Measurements from ENCODE around the gene ZSCAN20.

Gene ZSCAN20

DNA sequence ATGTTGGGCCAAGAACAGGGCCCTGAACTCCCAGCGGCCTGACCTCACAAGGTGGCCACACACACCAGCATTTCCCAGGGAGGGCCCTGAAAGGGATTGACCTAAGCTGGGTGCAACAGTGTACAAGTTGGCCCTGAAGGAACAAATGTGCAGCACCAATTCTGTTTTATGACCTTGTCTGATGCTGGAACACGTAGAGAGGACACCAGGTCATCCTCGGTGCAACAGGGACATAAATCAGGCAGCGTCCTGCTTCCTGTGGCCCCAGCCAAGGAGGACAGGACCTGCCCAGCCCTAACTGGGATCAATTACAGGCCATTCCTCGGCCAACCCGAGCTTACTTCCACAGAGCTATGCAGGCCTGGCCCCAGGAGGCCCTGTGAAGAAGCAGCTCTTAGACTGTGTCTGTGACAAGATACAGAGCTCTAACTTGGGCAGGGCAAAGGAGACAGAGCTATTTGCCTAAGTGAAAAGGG is 28.7 kb upstream of the ZSCAN20 start:
- no peak for DNase-seq (ENCODE audit: low read depth)

DNA sequence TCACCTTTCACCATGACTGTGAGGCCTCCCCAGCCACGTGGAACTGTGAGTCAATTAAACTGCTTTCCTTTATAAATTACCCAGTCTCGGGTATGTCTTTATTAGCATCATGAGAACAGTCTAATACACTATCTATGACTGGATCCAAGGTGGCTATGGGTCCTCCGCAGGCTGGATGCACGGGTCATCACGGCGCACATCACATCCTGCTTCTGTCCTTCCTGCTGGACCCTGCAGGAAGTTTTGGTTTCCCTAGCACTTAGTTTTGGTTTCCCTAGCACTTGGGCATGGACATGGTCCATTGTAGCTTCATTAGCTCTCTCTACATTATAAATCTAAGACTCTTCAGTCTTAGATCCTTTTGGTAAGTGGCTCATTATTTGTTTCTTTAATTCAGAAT is 27.3 kb upstream of the ZSCAN20 start:
- DNase-seq (ENCODE audit: low read depth) = no peak

DNA sequence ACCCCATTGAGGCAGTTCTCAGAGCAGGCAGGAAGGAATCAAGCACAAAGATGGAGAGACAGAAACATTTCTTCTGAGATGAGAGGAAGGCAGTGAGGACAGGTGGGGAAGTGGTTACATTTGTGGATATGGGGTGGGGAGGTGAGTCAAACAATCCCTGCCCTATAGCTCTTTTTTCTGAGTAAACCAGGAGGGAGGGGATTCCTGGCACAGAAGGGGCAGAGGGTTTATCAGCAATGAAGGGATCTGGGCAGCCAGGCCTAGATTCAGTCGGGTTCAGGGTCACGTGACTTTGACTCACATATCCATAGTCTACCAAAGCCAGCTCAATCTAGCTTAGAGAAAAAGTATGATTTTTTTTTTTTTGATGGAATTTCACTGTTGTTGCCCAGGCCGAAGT is 25.9 kb upstream of the ZSCAN20 start:
- no peak for DNase-seq (ENCODE audit: low read depth)

DNA sequence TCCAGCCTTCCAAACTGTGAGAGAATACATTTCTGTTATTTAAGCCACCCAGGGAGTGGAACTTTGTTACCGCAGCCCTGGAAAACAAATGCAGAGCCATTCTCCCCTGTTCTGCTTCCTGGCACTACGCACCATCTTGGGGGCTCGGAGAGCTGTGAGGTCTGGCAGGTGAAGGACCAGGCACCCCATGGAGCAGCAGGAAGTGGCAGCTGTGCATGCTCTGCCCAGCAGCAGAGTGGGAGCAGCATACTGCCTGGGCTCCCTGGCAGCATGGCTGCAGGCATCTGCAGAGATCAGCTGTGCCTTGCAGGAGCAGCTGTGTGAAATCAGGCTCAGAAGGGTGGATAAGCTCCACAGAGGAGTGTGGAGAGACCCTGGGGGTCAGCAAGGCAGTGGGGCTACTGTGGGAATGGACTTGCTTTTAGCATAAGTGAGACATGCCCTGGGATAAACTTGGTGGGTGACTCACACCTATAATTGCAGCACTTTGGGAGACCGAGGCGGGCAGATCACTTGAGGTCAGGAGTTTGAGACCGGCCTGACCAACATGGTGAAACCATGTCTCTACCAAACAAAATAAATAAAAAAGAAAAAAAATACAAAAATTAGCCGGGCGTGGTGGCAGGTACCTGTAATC is 17.7 kb upstream of the ZSCAN20 start:
- no peak for DNase-seq (ENCODE audit: low read depth)

DNA sequence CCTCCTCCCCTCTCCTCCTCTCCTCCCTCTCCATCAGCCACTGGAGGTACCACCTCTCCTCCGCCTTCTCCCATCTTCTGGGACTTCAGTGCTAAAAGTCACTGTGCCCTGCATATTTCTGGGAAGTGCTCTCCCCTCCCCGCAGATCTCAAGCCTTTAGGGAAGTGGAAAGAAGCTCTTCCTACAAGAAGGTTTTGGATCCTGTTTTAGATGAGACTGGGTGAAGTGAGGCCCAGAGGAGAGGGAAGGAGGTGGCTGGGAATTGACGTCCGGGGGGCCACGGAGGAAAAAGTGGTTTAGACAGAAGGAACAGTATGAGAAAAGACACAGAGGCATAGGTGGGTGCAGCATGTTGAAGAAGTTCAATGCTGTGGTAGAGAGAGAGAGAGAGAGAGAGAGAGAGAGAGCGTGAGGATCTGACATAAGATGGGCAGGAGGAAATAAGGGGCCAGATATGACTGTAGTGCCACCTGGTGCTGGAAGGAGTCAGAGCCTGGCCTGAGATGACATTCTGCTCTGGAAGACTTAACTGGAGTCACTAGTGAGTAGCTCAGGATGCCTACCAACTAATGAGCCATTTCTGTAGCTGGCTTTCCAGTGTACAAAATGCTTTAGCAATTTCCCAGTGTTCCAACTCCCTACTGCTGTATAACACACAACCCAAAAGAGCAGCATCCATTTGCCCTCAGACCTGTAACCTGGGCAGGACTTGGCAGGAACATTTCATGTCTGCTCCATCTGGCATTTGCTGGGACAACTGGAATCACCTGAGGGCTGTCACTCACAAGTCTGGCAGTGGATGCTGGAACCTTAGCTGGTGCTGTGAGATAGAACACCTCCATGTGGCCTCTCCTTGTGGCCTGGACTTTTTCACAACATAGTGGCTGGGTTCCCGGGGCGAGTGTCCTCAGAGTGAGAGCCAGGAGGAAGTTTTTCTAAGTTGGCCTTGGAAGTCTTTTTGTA is 16.6 kb upstream of the ZSCAN20 start:
- DNase-seq (ENCODE audit: low read depth) = no peak

DNA sequence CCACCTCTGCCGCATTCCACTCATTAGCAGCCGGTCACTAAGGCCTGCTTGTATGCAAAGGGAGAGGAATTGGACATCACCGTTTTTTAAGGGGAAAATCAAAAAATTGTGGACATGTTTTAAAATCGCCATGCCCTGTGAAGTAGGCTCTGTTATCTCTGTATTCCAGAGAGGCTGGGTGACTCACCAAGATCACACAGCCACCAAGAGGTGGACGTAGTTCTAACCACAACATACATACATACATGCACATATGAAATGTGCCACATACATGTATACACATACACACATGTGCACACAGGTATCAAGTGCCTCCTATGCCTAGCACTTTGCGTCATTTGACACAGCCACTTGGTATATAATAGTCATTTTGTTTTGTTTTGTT is 16.0 kb upstream of the ZSCAN20 start:
- DNase-seq (ENCODE audit: low read depth) = no peak

DNA sequence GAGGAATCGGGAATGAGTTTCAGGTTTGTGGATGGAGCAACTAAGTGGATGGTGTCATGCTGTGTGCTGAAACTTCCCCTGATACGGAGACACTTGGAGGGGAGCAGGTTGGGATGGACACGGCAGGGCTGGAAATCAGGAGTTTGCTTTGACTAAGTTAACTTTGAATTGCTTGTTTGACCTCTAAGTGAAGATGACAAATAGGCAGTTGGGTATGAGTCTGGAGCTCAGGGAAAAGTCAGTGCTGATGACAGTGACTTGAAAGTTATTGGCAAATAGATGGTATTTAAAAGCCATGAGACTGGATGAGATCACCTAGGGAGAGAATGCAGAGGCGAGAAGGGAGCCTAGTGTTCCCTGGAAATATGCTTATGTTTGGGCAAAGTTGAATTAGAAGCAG is 12.8 kb upstream of the ZSCAN20 start:
- DNase-seq (ENCODE audit: low read depth) = no peak

DNA sequence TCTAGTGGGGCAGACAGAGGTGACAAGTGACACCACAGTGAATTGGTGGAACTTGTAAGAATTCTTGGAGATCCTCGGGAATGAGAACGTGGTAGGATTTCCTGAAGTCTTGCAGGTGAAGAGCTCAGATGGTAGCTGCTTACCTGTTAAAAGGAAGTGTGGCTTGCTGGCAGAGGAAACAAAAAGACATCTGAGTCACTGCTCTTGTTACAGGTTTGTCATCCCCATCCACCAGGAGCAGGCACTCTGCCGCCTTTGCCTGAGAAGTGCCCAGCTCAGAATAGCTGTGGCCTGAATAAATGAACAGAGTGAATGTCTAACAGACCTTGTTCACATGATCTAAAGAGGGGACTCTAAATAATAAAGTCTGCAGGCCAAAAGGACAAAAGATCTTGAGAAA is 12.3 kb upstream of the ZSCAN20 start:
- no peak for DNase-seq (ENCODE audit: low read depth)

DNA sequence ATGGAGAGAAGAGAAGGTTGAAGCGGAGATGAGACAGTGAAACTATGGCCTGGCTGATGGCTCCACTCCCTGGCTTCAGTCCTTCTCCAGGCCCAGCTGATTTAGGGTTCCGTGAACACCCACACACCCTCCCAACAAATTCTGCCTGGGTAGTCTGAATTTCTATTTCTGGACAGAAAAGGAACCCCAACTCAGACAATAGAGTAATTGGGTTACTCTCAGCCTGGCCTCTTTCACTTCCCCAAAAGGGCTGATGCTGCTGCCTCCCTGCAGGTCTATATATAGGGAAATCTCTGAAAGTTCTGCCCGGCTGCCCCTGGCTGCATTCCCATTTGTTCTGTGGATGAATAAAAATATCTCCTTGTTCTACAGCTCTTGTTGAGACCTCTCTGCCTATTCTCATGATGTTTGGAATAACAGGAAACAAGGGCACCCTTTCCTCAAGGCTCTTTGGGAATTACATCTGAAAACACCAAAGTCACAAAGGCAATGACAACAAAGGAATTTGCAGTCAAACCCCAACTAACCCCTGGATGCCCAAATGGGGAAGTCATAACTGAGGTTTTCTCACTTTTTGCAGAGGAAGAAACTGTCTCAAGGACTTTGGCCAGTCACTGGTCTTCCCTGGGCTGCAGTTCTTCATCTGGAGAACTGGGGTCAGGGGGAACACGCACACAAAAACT is 11.4 kb upstream of the ZSCAN20 start:
- DNase-seq (ENCODE audit: low read depth) = no peak

DNA sequence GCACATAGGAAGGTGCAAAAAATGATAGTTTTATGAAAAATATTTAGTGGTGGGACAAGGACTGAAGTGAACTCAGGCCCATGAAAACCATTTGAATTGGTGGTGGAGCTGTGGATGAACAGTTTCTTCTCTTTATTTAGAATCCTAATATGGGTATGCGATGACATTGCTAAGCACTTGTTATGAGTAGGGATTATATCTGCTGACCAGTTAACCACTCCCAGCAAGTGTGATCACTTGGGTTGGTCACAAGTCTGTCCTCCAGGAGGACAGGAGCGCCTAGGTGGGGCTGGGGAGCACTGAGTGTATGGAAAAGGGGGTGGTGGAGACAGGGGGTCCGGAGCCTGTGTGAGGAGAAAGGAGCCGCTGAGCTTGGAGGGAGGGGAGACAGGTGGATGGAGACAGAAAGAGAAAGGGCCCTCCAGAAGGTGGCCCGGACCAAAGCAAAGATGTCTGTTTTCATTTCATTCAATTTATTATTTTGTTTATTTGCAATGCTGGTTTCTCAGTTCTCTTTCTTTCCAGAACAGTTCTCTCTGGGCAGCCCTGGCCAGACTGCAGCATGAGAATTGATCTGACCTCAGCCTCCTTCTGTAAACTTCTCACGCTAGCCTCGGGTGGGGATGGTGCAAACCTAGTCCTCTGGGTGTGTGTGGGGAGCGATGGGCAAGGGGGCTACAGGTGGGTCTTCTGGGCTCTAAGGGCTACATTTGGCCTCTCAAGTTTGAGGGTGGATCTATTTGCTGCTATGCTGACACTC is 9.9 kb upstream of the ZSCAN20 start:
- DNase-seq (ENCODE audit: low read depth) = no peak

DNA sequence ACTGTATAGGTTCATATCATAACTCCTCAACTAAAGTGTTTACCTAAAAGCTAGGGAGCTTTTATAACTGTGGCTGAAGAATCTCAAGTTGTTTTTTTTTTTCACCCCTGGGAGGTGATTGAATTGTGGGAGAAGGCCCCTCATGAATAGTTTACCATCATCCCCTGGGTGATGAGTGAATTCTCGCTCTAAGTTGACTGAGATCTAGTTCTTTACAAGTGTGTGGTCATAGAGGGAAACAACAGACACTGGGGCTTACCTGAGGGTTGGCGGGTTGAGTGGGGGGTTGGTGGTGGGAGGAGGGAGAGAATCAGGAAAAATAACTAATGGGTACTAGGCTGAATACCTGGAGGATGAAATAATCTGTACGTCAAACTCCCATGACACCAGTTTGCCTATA is 7.9 kb upstream of the ZSCAN20 start:
- no peak for DNase-seq (ENCODE audit: low read depth)

DNA sequence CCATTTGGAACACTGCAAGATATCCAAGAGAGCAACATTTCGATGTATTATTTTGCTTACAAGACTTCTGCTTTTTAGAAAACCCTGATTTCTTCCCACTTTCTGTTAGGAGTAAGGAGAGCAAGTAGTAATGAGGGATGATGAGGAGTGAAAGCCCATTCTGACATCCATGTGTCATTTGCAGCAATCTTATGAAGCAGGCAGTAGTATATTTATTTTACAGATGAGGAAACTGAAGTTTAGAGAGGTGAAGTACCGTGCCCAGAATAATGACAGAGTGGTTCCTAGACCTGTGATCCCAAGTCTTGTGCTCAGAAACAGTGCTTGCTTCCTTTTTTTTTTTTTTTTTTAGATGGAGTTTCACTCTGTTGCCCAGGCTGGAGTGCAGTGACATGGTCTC is 7.1 kb upstream of the ZSCAN20 start:
- DNase-seq (ENCODE audit: low read depth) = no peak

DNA sequence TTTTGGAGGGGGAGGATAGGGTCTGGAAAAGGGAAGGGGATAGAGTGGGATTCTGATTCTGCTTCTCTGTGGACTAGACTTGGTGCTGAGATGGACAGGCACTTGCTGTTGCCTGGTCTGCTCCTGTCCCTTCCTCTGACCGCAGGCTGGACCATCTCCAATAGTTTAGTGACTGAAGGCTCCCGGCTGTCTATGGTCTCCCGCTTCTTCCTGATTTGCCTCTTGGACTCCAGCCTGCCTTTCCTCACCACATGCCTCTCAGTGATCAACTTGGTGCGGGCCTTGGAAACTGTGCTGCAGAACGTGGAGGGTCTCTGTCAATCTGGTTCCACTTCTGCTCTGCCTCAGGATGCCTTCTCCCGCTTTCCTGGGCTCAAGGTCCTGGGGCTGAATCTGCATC is 6.3 kb upstream of the ZSCAN20 start:
- DNase-seq (ENCODE audit: low read depth) = no peak

DNA sequence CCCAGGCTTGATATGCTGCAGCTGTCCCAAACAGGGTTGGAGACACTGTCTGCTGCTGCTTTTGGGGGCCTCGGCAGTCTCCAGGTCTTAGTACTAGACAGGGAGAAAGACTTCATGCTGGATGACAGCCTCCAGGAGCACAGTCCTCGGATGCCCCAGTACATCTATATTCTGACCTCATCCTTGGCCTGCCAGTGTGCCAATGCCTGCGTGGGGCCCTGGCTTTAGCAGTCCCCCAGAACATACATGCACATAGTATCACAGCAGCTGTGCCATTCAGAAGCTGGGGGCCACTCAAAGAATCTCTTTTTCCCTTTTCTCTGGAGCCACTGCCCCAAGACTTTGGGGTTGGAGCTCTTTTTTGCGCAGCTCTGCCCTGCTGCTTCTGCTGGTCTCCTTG is 4.4 kb upstream of the ZSCAN20 start:
- DNase-seq (ENCODE audit: low read depth) = no peak

DNA sequence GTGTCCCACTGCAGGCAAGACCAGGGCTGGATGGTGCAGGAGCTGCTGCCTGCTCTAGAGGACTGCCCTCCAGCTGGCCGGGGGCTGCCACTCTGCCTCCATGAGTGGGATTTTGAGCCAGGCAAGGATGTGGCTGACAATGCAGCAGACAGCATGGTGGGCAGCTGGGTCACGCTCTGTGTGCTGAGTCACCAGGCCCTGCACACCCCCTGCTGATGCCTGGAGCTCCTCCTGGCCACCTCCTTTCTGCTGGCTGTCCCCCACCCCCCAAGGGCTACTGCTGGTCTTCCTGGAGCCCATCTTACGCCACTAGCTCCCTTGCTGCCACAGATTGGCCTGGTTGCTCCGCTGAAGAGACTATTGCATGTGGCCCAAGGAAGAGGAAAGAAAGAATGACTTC is 3.9 kb upstream of the ZSCAN20 start:
- no peak for DNase-seq (ENCODE audit: low read depth)

DNA sequence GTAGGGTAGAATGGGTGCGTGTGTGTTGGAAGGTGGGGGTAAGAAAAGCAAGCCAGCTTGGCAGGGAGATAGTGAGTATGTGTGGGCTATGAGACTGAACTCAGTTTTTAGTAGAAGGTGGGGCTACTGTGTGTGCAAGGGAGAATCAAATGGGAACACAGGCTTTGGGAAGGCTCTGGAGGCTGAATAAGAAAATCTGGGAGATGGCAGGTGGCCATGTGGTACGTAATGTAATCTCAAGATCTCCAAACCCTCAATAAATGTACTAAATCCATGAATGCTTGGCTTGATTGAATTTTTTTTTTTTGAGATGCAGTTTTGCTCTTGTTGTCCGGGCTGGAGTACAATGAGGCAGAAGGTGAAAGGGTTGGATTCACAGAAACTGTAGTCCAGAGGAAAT is 3.5 kb upstream of the ZSCAN20 start:
- DNase-seq (ENCODE audit: low read depth) = no peak

DNA sequence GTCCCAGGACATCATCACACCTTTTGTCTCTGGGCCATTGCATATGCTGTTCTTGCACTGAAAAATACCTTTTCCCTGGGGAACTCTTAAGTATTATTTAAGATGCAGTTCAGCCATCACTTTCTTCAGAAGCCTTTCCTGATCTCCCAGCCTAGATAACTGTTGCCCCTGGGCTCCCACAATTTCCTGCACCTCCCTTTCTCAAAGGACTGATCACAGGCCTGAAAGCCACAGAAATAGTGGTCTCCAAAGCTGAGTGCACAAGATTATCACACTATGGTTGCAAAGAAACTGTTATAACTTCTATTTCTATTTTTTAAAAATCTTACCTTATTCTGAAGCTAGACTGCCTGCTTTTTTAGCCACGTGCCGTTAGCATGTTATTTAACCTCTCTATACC is 2.8 kb upstream of the ZSCAN20 start:
- DNase-seq (ENCODE audit: low read depth) = no peak

DNA sequence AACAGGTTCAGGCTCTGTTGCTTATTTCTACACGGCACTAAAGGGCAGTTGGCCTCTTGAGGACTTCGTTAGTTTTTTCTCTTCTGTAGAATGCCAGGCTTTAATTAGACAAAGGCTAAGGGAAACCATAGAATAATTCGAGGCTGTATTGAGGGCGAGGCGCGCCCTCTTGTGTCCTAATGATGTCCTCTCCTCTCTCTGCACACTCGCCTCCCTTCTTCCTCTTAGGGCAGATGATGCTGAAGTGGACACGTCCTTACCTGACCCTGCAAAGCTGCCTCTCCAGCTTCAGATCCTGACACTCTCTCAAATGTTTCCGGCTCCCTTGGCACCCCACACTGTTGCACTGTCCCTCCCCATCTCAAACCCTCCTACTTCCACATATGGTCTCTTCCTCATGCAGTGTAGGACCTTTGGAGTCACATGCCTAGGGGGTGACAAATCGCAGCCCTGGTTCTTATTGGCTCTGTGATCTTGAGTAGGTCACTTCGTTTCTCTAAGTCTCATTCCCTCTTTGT is 1.9 kb upstream of the ZSCAN20 start:
- DNase-seq (ENCODE audit: low read depth) = peak; percentile 14

DNA sequence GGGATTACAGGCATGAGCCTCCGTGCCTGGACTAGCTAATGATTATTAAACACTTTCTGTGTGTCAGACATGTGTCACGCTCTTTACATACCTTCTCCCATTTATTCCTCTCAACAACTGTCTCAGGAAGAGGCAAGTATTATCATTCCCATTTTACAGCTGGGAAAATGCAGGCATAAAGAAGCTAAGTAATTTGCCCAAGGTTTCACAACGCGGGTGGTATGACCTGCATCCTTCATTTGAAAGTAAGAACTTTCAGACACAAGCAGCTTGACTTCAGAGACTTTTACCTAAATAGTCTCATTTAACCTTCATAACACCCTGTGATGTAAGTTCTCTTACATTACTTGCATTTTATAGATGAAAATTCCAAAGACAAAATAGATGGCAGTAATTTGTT is 1.0 kb upstream of the ZSCAN20 start:
- no peak for DNase-seq (ENCODE audit: low read depth)

DNA sequence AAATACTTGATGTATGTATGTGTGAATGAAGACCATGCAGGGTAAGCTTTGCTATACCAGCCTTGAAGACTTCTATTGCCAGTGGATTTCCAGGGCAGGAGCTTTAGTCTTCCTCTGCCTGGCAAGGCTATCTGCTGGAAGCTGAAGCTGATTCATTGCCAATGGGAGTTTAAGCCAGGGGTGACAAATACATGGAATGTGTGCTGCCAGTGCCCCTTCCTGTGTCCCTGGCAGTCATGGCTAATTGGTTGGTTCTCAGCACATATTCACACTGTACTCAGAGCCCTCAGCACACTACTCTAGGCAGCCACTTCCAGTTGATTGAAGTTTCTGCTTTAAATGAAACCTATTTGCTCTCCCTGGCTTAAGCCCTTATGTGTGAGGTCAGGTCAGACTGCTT is 1.5 kb downstream of the ZSCAN20 start:
- DNase-seq (ENCODE audit: low read depth) = no peak

DNA sequence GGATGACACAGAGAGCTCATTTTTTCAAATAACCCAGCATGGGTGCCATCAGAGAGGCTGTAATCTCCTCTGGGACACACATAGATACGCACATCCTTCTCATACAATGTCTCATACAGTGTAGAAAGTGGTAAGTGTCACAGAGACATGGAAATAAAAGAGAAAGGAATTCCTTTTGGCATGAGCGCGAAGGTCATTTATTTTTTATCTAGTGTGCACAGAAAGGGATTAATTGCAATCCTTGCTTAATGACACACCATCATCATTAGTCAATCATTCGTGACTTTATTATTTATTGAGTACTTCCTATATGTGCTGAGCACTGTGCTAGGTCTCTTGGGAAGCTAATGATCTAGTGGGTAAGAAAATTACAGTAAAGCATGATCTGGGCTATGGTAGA is 5.0 kb downstream of the ZSCAN20 start:
- DNase-seq (ENCODE audit: low read depth) = no peak

DNA sequence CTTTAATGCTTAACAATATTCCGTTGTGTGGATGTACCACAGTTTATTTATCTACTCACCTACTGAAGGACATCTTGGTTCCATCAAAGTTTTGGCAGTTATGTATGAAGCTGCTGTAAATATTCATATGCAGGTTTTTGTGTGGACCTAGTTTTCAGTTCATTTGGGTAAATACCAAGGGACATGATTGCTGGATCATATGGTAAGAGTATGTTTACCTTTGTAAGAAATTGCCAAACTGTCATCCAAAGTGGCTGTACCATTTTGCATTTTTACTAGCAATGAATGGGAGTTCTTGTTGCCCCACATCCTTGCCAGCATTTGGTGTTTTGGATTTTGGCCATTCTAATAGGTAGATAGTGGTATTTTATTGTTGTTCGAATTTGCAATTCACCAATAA is 10.0 kb downstream of the ZSCAN20 start:
- no peak for DNase-seq (ENCODE audit: low read depth)
